NT2/D1 (cell line): ENCODE data around the gene HEXB.

Experiments used
- DNase-seq: peaks from one replicate; pipeline ENCODE4 v3.0.0-alpha.2; 2011; ENCODE audit warnings: low read depth, low spot score
- H3K27me3 ChIP-seq: 2 replicates; pipeline ENCODE4 v1.6.0; 2011; ENCODE audit warnings: mild to moderate bottlenecking; ENCODE audit not compliant: insufficient read length, insufficient read depth
- H3K36me3 ChIP-seq: 2 replicates; pipeline ENCODE4 v1.6.1; 2011; ENCODE audit warnings: mild to moderate bottlenecking, low read length, mixed read lengths; ENCODE audit not compliant: insufficient read depth, insufficient read length
- H3K4me1 ChIP-seq: 2 replicates; pipeline ENCODE4 v1.5.1; 2011; ENCODE audit not compliant: insufficient read depth, insufficient read length
- H3K4me3 ChIP-seq: 2 replicates; pipeline ENCODE4 v1.5.1; 2011; ENCODE audit warnings: low read depth; ENCODE audit not compliant: insufficient read length
- H3K9ac ChIP-seq: 2 replicates; pipeline ENCODE4 v1.6.0; 2011; ENCODE audit warnings: low read depth; ENCODE audit not compliant: insufficient read length
- H3K9me3 ChIP-seq: 2 replicates; pipeline ENCODE4 v1.5.1; 2011; ENCODE audit warnings: mild to moderate bottlenecking, low read length; ENCODE audit not compliant: insufficient read depth
- SUZ12 ChIP-seq: IDR thresholded peaks from 2 replicates; pipeline ENCODE4 v1.6.1; 2011; ENCODE audit not compliant: insufficient read length, insufficient read depth; ENCODE audit errors: extremely low read depth
- YY1 ChIP-seq: IDR thresholded peaks from 2 replicates; pipeline ENCODE4 v1.6.1; 2011; ENCODE audit not compliant: insufficient read length, insufficient read depth
- ZNF274 ChIP-seq: IDR thresholded peaks from 2 replicates; pipeline ENCODE4 v1.6.1; 2011; ENCODE audit warnings: mild to moderate bottlenecking, low read depth, low read length

HEXB gene

DNA sequence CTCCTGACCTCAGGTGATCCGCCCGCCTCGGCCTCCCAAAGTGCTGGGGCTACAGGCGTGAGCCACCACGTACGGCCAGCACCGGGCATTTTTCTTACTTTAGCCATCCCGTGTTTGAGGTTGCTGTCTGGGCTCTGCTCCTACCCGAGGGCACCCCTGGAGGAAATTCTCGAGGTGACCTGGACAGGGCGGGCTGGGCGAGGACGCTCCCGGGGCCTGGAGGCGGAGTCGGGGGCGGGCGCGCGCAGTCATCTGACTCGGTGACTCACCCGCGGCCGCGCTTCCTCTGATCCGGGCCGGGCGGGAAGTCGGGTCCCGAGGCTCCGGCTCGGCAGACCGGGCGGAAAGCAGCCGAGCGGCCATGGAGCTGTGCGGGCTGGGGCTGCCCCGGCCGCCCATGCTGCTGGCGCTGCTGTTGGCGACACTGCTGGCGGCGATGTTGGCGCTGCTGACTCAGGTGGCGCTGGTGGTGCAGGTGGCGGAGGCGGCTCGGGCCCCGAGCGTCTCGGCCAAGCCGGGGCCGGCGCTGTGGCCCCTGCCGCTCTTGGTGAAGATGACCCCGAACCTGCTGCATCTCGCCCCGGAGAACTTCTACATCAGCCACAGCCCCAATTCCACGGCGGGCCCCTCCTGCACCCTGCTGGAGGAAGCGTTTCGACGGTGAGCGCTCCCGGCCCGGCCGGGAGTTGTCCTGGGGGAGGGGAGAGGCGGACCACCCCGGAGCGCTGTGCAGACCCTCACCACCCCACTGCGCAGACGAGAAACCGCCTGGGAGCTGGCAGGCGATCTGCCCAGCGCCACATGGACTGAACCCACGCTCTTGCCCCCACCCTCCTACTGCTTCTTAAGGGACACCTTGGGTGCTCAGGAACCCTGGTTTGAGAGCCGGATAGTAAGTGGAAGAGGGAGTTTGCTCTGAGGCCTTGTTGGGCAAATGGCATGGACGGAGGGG lies at the start of gene HEXB:
HEXB (plus strand) TSS at position 334 of the 952 bp plus-strand sequence; CDS start at position 362, 28 bp downstream.
- no peaks in the 10 kb centered on the region for H3K4me1 ChIP-seq
- H3K9me3 ChIP-seq, result no peaks in the 10 kb centered on the region
- no peaks in the 10 kb centered on the region for H3K27me3 ChIP-seq
- peaks cover 24% of the 10 kb centered on the region for H3K36me3 ChIP-seq
- H3K9ac ChIP-seq, result peak within 1 kb of the TSS; percentile 92
- TF ChIP-seq YY1 (no peak), SUZ12 (no peak), ZNF274 (no peak)
- peak within 1 kb of the TSS; percentile 78 for H3K4me3 ChIP-seq
- DNase-seq, result peak; percentile 63

DNA sequence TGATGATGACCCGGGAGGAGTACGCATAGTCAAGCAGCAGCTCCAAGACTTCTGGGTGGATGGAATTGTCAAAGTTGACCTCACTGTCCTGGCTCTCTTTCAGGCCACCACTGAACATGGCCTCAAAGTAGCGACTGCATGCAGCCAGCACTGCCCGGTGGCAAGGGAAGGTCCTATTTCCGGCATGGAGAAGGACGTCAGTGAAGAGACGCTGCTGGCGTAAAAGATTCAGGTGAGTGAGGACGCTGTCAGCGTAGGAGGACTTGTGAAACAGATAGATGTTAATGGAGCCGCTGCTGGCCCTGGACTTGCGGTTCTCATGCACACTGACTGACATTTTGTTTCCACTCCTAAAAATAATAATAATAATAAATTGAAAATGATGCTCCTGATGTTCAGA lies 48.9 kb upstream of the HEXB start:
- Histone ChIP-seq H3K9ac (no peak overlapping the region), H3K4me3 (no peak overlapping the region), H3K36me3 (peaks cover 86% of the 10 kb centered on the region), H3K9me3 (no peaks in the 10 kb centered on the region), H3K4me1 (no peaks in the 10 kb centered on the region), H3K27me3 (no peaks in the 10 kb centered on the region)
- TF ChIP-seq YY1, result no peak
- no peak for TF ChIP-seq SUZ12
- no peak for TF ChIP-seq ZNF274
- DNase-seq, result no peak

DNA sequence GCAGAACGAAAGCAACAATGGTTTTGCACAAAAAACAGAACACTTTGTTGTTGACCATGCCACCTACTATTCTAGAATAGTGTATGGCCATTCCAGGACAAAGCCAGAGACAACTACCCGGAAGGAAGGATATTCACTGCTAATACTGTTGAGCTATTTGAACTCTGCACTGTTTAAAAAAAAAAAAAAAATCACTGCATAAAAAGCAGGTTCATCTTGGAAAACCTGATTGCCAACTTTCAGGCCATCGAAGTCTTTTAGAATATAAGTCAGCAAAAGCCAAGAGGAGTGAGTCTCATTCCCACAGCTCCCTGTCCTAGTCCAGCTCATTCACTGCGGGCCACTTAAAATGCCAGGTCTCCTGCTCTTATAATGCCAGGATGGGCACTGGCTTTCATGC lies 48.5 kb upstream of the HEXB start:
- Histone ChIP-seq H3K36me3 (peaks cover 82% of the 10 kb centered on the region), H3K27me3 (no peaks in the 10 kb centered on the region), H3K4me1 (no peaks in the 10 kb centered on the region), H3K4me3 (no peak overlapping the region), H3K9me3 (no peaks in the 10 kb centered on the region), H3K9ac (no peak overlapping the region)
- TF ChIP-seq ZNF274 (no peak), YY1 (no peak), SUZ12 (no peak)
- DNase-seq, result no peak

DNA sequence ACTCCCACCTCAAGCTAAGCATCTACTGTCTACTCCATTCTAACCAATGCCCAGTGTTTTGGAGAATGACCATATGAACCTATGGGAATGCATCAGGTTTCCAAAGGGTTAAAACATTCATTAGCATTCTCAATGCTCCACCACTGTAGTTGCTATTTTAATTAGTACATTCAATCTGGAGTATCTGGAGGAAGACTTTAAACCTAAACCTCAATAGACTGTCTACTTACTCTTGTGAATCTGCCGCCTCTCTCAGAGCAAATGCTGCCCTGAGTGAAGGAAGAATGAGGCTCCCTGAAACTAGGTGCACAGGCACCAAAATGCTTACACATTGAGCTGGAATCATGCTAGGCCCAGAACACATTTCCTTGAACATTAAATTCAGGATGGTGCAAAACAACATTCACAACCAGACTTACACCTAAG lies 46.5 kb upstream of the HEXB start:
- no peak for DNase-seq
- H3K36me3 ChIP-seq, result peaks cover 62% of the 10 kb centered on the region
- no peak for TF ChIP-seq YY1
- no peak for TF ChIP-seq ZNF274
- TF ChIP-seq SUZ12, result no peak
- no peaks in the 10 kb centered on the region for H3K4me1 ChIP-seq
- H3K27me3 ChIP-seq, result peaks cover 6% of the 10 kb centered on the region
- H3K9me3 ChIP-seq, result no peaks in the 10 kb centered on the region
- no peak overlapping the region for H3K9ac ChIP-seq
- peak overlapping the region; percentile 97 for H3K4me3 ChIP-seq

DNA sequence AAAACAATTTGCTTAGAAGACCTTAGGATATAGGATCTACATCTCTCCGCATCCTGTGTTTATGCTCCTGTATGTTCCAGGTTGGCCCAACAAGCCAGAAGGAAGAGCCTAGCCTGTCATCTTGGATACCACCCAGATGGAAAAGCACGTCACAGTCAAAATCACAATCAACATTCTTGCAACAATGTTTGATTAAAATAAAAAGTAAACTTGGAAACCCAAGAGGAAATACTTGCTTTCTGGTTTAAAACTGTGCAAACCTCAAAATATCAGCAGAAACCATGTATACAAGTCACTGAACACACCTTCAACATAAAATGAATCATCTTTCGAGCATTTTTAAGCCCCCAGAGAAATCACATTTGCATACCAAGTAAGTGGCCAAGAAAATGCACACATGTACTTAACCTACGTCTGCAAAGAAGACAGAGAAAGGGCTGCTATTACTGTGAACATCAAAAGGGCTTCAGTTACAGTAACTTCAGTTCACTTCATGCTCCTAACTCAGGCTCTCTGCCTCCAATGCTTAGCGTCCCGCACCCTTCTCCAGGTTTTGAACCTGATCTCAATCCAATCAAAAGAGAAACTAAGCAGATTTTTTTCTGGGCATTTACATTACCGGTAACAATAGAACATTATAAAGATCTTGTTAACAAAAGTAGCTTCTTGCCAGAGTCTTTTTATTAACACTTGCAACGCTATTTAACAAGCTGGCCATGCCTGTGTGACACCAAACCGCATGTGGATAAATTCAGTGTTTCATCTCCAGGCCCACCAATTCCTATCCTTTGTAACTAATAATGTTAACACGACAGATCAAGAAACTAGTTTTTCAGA lies 45.8 kb upstream of the HEXB start:
- no peak for DNase-seq
- TF ChIP-seq YY1, result no peak
- no peak for TF ChIP-seq ZNF274
- TF ChIP-seq SUZ12, result no peak
- Histone ChIP-seq H3K9me3 (no peaks in the 10 kb centered on the region), H3K4me1 (no peaks in the 10 kb centered on the region), H3K9ac (peak overlapping the region; percentile 97), H3K27me3 (peaks cover 6% of the 10 kb centered on the region), H3K4me3 (peak overlapping the region; percentile 97), H3K36me3 (peaks cover 57% of the 10 kb centered on the region)

DNA sequence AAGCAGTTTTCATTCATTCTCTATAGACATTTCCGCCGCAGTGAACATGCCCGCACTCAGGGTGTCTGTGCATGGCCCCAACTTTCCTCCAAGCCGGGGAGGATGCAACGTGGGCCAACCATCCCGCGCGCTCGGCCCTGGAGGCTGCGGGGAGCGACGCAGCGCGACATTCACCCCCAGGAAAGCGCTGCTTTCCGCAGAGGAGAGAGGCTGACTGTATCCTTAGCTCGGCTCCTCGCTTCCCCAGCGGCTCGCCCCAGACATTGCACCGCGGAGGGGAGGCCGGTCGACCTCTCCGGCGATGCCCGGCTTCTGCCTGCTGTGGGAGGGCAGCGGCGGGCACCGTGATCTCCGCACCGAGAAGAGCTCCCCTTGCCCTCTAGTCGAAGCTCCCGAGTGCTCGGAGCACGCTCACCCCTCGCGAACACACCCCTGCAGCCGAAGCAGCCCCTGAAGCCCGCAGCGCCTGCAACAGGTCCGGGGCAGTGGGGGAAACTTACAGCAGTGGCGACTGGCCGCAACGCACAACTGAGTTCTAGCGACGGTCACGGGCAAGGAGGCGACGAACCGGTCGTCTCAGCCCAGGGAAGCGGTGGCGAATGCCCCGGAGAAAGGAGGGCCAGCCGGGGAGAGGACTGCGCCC lies 45.1 kb upstream of the HEXB start:
- no peaks in the 10 kb centered on the region for H3K9me3 ChIP-seq
- peaks cover 50% of the 10 kb centered on the region for H3K36me3 ChIP-seq
- H3K4me1 ChIP-seq, result no peaks in the 10 kb centered on the region
- peak overlapping the region; percentile 97 for H3K4me3 ChIP-seq
- TF ChIP-seq ZNF274, result no peak
- TF ChIP-seq SUZ12, result no peak
- TF ChIP-seq YY1, result no peak
- H3K9ac ChIP-seq, result peak overlapping the region; percentile 97
- no peak for DNase-seq
- peaks cover 6% of the 10 kb centered on the region for H3K27me3 ChIP-seq
